Smooth muscle cell (in vitro differentiated cells): ENCODE data around the gene RNU6-1. TPM values are rescaled to one million over a fixed set of nuclear protein-coding genes. Genes with fewer than 3 reads are reported as not detected.
A peak's percentile ranks its signal among the peaks of the same experiment; 100 is the strongest.

Source experiments
- DNase-seq: peaks from one replicate; lab custom pipeline; 2025; ENCODE audit not compliant: unreplicated experiment; lab: John Stamatoyannopoulos, UW
- H2AFZ ChIP-seq: fragments of 200-600 bp; sonication (generic); 2 replicates; pipeline ENCODE4 v1.6.0; 2016; ENCODE audit warnings: antibody characterized with exemption, low read depth, mild to moderate bottlenecking
- H3F3A ChIP-seq: fragments of 200-600 bp; sonication (generic); 2 replicates; pipeline ENCODE4 v1.6.0; 2017; ENCODE audit warnings: antibody characterized with exemption, low read depth
- H3K27ac ChIP-seq: fragments of 200-600 bp; sonication (generic); 2 replicates; pipeline ENCODE4 v1.5.1; 2016; ENCODE audit warnings: low read depth, mild to moderate bottlenecking
- H3K27me3 ChIP-seq: fragments of 200-600 bp; sonication (generic); 2 replicates; pipeline ENCODE4 v1.6.1; 2016; ENCODE audit warnings: low read depth, mild to moderate bottlenecking
- H3K36me3 ChIP-seq: fragments of 200-600 bp; sonication (generic); 2 replicates; pipeline ENCODE4 v1.5.1; 2016; ENCODE audit warnings: low read depth
- H3K4me1 ChIP-seq: fragments of 200-600 bp; sonication (generic); 2 replicates; pipeline ENCODE4 v1.5.1; 2016; ENCODE audit warnings: low read depth
- H3K4me2 ChIP-seq: fragments of 200-600 bp; sonication (generic); 2 replicates; pipeline ENCODE4 v1.6.0; 2016; ENCODE audit warnings: mild to moderate bottlenecking
- H3K4me3 ChIP-seq: fragments of 200-600 bp; sonication (generic); 2 replicates; pipeline ENCODE4 v1.5.1; 2016; ENCODE audit warnings: mild to moderate bottlenecking
- H3K79me2 ChIP-seq: fragments of 200-600 bp; sonication (generic); 2 replicates; pipeline ENCODE4 v1.6.0; 2016; ENCODE audit warnings: low read depth, mild to moderate bottlenecking
- H3K9ac ChIP-seq: fragments of 200-600 bp; sonication (generic); 2 replicates; pipeline ENCODE4 v1.6.0; 2016; ENCODE audit warnings: low read depth
- H3K9me3 ChIP-seq: fragments of 200-600 bp; sonication (generic); replicated peaks from 2 replicates; pipeline ENCODE4 v1.5.1; 2016; ENCODE audit warnings: low read depth
- H4K20me1 ChIP-seq: fragments of 200-600 bp; sonication (generic); 2 replicates; pipeline ENCODE4 v1.6.0; 2016; ENCODE audit warnings: low read depth
- CTCF ChIP-seq: fragments of 200-600 bp; sonication (generic); IDR thresholded peaks from 2 replicates; pipeline ENCODE4 v1.5.1; 2017; ENCODE audit warnings: borderline replicate concordance, mild to moderate bottlenecking, antibody characterized with exemption; ENCODE audit not compliant: insufficient read depth, poor library complexity, severe bottlenecking
- WGBS: methylation state at CpG from one replicate; pipeline ENCODE4 v1.1.7; 2016; ENCODE audit warnings: low lambda C conversion rate; 5-methylcytosine and 5-hydroxymethylcytosine counted together
- polyA plus RNA-seq: library from polyadenylated mRNA; unstranded; fragments of >200 nt; fragmentation: Nextera tagmentation; extraction: Ambion mirVana; gene quantifications from 2 replicates; pipeline ENCODE4 v1.2.1, GENCODE V29; 2016
- total RNA-seq: library from RNA; depleted of rRNA; stranded (reverse); fragments of >200 nt; gene quantifications from 2 replicates; pipeline ENCODE4 v1.2.3, GENCODE V29; 2014

Gene RNU6-1
- not detected in 2 replicates for total RNA-seq
- not detected in 2 replicates for polyA plus RNA-seq

DNA sequence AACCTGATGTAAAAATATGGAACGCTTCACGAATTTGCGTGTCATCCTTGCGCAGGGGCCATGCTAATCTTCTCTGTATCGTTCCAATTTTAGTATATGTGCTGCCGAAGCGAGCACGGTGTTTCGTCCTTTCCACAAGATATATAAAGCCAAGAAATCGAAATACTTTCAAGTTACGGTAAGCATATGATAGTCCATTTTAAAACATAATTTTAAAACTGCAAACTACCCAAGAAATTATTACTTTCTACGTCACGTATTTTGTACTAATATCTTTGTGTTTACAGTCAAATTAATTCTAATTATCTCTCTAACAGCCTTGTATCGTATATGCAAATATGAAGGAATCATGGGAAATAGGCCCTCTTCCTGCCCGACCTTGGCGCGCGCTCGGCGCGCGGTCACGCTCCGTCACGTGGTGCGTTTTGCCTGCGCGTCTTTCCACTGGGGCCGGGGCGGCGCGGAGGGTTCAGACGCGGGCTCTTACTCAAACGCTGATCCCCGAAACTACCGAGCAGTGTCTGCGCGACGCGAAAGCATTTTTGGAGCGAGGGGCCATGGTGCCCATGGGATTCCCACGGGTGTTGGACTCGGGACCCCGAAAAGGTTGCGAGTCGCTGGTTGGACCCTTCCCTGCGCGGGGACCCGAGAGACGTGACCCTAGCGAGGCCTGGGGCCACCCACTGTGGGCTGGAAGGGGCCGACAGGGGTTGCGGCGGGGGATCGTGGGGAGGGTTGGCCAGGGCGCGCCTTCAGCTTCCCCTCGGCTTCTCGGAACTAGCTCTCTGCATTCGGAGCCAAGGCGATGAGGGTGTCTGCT is at the start of gene RNU6-1:
TSS of gene RNU6-1 (minus strand) at position 117 of the 820 bp plus-strand sequence.
- peaks cover 14% of the 10 kb centered on the region for H3F3A ChIP-seq
- H3K4me1 ChIP-seq: peaks cover 49% of the 10 kb centered on the region
- DNase-seq: peak; percentile 75
- no peaks in the 10 kb centered on the region for H3K9me3 ChIP-seq
- H3K4me2 ChIP-seq: peak within 1 kb of the TSS; percentile 90
- H4K20me1 ChIP-seq: no peaks in the 10 kb centered on the region
- TF ChIP-seq CTCF: no peak
- WGBS: under 1% methylated on average over 50 of the region's 62 CpGs
- peak within 1 kb of the TSS; percentile 81 for H3K4me3 ChIP-seq
- peaks cover 27% of the 10 kb centered on the region for H3K27me3 ChIP-seq
- H2AFZ ChIP-seq: peak within 1 kb of the TSS; percentile 92
- H3K9ac ChIP-seq: peak within 1 kb of the TSS; percentile 93
- H3K79me2 ChIP-seq: no peaks in the 10 kb centered on the region
- no peaks in the 10 kb centered on the region for H3K36me3 ChIP-seq
- peak within 1 kb of the TSS; percentile 82 for H3K27ac ChIP-seq

DNA sequence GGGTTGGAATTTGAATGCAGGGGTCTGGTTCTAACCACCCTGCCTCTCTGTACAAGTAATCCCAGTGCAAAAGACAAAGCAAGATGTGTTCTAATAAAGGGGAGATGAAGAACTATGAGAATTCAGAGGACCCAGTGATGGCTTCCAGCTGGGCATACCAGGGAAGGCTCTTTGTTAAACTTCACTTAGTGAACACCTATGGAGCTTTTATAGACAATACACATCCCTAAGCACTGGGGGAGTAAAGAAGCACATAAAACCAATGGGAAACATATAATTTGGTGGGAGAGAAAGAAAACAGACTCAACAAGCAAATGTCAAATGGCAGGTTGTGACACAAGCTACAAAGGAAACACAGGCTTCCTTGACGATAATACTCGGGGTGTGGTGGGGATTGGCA is 47.9 kb upstream of the RNU6-1 start:
- Histone ChIP-seq H3K4me1 (peaks cover 15% of the 10 kb centered on the region), H3K27ac (no peak overlapping the region), H3K36me3 (no peaks in the 10 kb centered on the region), H3F3A (peaks cover 10% of the 10 kb centered on the region), H3K9ac (no peak overlapping the region), H2AFZ (no peak overlapping the region), H3K79me2 (no peaks in the 10 kb centered on the region), H3K9me3 (no peaks in the 10 kb centered on the region), H3K4me2 (no peak overlapping the region), H3K27me3 (no peaks in the 10 kb centered on the region), H3K4me3 (no peak overlapping the region), H4K20me1 (no peaks in the 10 kb centered on the region)
- 70% methylated on average over 2 of the region's 2 CpGs for WGBS
- DNase-seq: no peak
- TF ChIP-seq CTCF: no peak

GRCh38 chr15:67885861-67886260 is 46.0 kb upstream of the RNU6-1 start:
- Histone ChIP-seq H3K4me3 (no peak overlapping the region), H3K4me1 (peaks cover 15% of the 10 kb centered on the region), H3K27ac (no peak overlapping the region), H3K79me2 (no peaks in the 10 kb centered on the region), H3K9ac (no peak overlapping the region), H4K20me1 (no peaks in the 10 kb centered on the region), H3K4me2 (no peak overlapping the region), H2AFZ (no peak overlapping the region), H3F3A (peaks cover 10% of the 10 kb centered on the region), H3K27me3 (no peaks in the 10 kb centered on the region), H3K9me3 (no peaks in the 10 kb centered on the region), H3K36me3 (no peaks in the 10 kb centered on the region)
- no peak for DNase-seq
- TF ChIP-seq CTCF: no peak

- Histone ChIP-seq H3K9ac (peak overlapping the region; percentile 43), H3K36me3 (no peaks in the 10 kb centered on the region), H2AFZ (peak overlapping the region; percentile 91), H3K27ac (peak overlapping the region; percentile 65), H3K79me2 (no peaks in the 10 kb centered on the region), H3K27me3 (no peaks in the 10 kb centered on the region), H3K4me2 (peak overlapping the region; percentile 84), H3K4me3 (peak overlapping the region; percentile 52), H3F3A (peaks cover 10% of the 10 kb centered on the region), H4K20me1 (no peaks in the 10 kb centered on the region), H3K9me3 (no peaks in the 10 kb centered on the region), H3K4me1 (peaks cover 15% of the 10 kb centered on the region)
- 77% methylated on average over 7 of the region's 7 CpGs for WGBS
- no peak for TF ChIP-seq CTCF
- DNase-seq: no peak
Observed at GRCh38 chr15:67885175-67885523, 45.3 kb upstream of the RNU6-1 start.
